Measurements from ENCODE around the gene ZWINT. TPM values are rescaled to one million over a fixed set of nuclear protein-coding genes. Genes with fewer than 3 reads are reported as not detected.
A peak's percentile ranks its signal among the peaks of the same experiment; 100 is the strongest.

Gene ZWINT, protein sequence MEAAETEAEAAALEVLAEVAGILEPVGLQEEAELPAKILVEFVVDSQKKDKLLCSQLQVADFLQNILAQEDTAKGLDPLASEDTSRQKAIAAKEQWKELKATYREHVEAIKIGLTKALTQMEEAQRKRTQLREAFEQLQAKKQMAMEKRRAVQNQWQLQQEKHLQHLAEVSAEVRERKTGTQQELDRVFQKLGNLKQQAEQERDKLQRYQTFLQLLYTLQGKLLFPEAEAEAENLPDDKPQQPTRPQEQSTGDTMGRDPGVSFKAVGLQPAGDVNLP
- total RNA-seq (1 to 10 TPM; 1.8 to 2.9 TPM), polyA plus RNA-seq (1 to 10 TPM in 1 of 2 donors, under 1 TPM in 1; 0.92 to 1.4 TPM)
- long read RNA-seq, donor 1, partial matches to known transcripts = 0 of 10 reads
- long read RNA-seq, donor 1, other reads (novel, unspliced or antisense) = 2 of 10 reads
- long read RNA-seq, donor 2, partial matches to known transcripts = 0 of 1 reads
- long read RNA-seq, donor 2, other reads (novel, unspliced or antisense) = 0 of 1 reads

DNA sequence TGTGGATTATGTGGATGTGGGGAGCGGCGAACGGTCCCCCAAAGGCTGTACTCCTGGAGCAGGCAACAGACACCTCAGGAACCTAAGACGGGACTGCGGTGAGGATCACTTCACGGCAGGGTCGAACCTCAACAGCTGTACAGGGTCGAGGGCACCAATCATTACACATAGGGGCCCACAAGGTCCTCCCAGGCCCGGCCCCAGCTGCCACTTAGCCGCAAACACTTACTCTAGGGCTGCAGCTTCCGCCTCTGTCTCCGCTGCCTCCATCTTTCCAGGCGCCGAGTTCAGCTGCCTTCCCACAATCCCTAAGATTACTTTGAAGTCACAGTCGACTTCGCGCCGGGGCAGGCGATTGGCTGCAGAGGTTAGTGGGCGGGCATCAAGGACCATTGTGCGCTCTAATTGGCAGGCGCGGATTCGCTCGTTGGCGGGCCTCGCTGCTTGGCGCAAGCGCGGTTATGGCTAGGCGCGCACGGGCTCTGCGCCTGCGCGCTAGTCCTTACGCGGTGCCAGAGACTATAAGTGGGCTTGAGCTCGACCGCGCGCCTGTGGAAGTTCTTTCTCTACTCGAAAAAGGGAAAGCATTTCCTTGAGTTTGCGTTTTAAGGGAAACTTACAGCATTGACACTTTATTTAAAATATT, at the start of gene ZWINT:
Gene ZWINT (minus strand): TSS at position 293 of the 646 bp plus-strand sequence. CDS start 23 bp downstream, at position 270.
- ATAC-seq (ENCODE audit: low FRiP score) = peak; percentile 99
- intact Hi-C loops (cut with DNase I) = no loop called here
- Histone ChIP-seq H3K4me3 (ENCODE audit: low read length in 2 of 2) (peak within 1 kb of the TSS; percentile 62 to 89), H3K4me1 (ENCODE audit: control insufficient read depth in 1 of 2, insufficient read depth in 2 of 2, low read length in 2 of 2) (no peaks in the 10 kb centered on the region), H3K27ac (ENCODE audit: low read depth in 1 of 2, low read length in 2 of 2) (no peak within 1 kb of the TSS), H3K36me3 (ENCODE audit: control insufficient read depth in 1 of 2, insufficient read depth in 2 of 2, low read length in 1 of 2) (no peaks in the 10 kb centered on the region), H3K9me3 (ENCODE audit: control insufficient read depth, low read length) (no peaks in the 10 kb centered on the region), H3K27me3 (ENCODE audit: control insufficient read depth in 1 of 2, insufficient read depth in 2 of 2, low read length in 1 of 2) (no peaks in the 10 kb centered on the region)
- peak; percentile 97 to 99 for DNase-seq
- 0% methylated on average over 44 of the region's 44 CpGs for WGBS, 2 donors

DNA sequence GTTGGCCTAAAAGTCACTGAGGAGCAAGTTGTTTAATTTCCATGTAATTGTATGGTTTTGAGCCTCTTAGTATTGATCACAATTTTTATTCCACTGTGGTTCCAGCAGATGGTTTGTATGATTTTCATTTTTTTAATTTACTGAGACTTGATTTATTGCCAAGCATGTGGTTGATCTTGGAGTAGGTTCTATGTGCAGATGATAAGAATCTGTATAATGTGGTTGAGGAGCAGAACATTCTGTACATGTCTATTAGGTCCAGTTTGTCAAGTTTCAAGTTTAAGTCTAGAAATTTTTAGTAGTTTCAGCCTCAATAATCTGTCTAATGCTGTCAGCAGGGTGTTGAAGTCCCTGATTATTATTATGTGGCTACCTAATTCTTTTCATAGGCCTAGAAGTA, 22.7 kb upstream of the ZWINT start:
- no peak for ATAC-seq (ENCODE audit: low FRiP score)
- H3K27ac ChIP-seq (ENCODE audit: low read depth in 1 of 2, low read length in 2 of 2) = no peak overlapping the region
- H3K27me3 ChIP-seq (ENCODE audit: control insufficient read depth in 1 of 2, insufficient read depth in 2 of 2, low read length in 1 of 2) = no peaks in the 10 kb centered on the region
- no peak for DNase-seq
- no peaks in the 10 kb centered on the region for H3K9me3 ChIP-seq (ENCODE audit: control insufficient read depth, low read length)
- intact Hi-C loops (cut with DNase I) = no loop called here
- H3K36me3 ChIP-seq (ENCODE audit: control insufficient read depth in 1 of 2, insufficient read depth in 2 of 2, low read length in 1 of 2) = no peaks in the 10 kb centered on the region
- no peaks in the 10 kb centered on the region for H3K4me1 ChIP-seq (ENCODE audit: control insufficient read depth in 1 of 2, insufficient read depth in 2 of 2, low read length in 2 of 2)
- H3K4me3 ChIP-seq (ENCODE audit: low read length in 2 of 2) = no peak overlapping the region

DNA sequence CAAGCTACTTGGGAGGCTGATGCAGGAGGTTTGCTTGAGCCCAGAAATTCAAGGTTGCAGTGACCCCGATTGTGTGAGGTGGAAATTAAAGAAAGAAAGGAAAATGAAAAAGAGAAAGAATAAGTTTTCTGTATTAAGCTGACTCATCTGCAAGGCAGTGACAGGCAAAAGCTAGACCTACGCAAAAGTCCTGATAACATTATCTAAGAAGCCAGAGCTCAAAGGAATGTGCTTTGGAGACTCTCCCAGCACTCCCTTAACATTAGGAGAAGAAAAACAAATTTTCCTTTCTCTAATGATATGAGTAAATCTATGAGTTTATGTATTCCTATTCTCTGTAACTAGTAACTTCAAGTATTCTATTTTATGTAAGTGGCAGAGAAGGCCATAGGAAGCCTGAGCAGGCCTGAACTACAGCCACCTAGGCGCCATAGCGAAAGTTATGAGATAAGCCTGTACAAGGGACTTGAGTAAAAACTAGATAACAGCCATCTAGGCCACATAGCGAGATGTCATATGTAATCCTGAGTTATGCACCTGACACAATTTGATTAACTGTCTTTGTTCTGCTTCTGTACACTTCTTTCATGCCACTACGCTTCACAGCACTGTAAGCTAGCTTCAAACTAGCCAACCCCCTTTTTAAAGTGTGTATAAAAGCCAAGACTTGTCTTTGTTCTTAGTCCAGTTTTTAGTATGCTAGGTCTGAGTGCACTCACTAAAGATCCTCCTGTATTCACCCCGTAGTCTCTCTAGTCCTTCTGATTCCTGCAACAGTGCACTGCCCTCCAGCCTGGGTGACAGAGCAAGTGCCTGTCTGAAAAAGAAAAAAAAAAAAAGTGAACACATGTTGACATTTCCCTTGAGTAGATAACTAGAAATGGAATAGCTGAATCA, 9.4 kb upstream of the ZWINT start:
- no peak overlapping the region for H3K4me3 ChIP-seq (ENCODE audit: low read length in 2 of 2)
- no peaks in the 10 kb centered on the region for H3K36me3 ChIP-seq (ENCODE audit: control insufficient read depth in 1 of 2, insufficient read depth in 2 of 2, low read length in 1 of 2)
- H3K9me3 ChIP-seq (ENCODE audit: control insufficient read depth, low read length) = peaks cover 7% of the 10 kb centered on the region
- DNase-seq (no peak), ATAC-seq (ENCODE audit: low FRiP score) (no peak)
- intact Hi-C loops (cut with DNase I) = no loop called here
- H3K27me3 ChIP-seq (ENCODE audit: control insufficient read depth in 1 of 2, insufficient read depth in 2 of 2, low read length in 1 of 2) = no peaks in the 10 kb centered on the region
- no peak overlapping the region for H3K27ac ChIP-seq (ENCODE audit: low read depth in 1 of 2, low read length in 2 of 2)
- no peaks in the 10 kb centered on the region for H3K4me1 ChIP-seq (ENCODE audit: control insufficient read depth in 1 of 2, insufficient read depth in 2 of 2, low read length in 2 of 2)
- WGBS, 2 donors = 86% methylated on average over 7 of the region's 7 CpGs

DNA sequence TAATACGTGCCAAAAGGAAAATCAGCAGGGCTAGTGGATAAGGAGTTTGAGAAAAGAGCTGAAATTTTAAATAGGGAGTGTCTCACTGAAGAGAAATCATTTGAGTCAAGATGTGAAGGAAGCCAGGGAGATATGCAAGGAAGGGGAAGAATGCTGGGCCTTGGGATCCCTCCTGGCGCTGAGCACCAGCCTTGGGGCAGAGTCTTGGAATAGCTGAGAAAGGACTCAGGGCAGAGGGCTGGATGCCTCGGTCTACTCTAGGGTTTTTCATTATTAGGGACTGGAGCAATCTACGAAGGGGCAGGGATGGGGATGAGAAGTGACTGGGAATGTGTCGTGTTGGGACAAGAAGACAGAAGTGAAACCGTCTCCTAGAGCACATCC, 484 bp downstream of the ZWINT start:
- H3K9me3 ChIP-seq (ENCODE audit: control insufficient read depth, low read length) = no peaks in the 10 kb centered on the region
- no peak overlapping the region for H3K27ac ChIP-seq (ENCODE audit: low read depth in 1 of 2, low read length in 2 of 2)
- DNase-seq = no peak
- no peaks in the 10 kb centered on the region for H3K36me3 ChIP-seq (ENCODE audit: control insufficient read depth in 1 of 2, insufficient read depth in 2 of 2, low read length in 1 of 2)
- intact Hi-C loops (cut with DNase I) = no loop called here
- ATAC-seq (ENCODE audit: low FRiP score) = no peak
- no peaks in the 10 kb centered on the region for H3K27me3 ChIP-seq (ENCODE audit: control insufficient read depth in 1 of 2, insufficient read depth in 2 of 2, low read length in 1 of 2)
- WGBS, 2 donors = 6 to 8% methylated on average over 6 of the region's 6 CpGs
- H3K4me3 ChIP-seq (ENCODE audit: low read length in 2 of 2) = peak overlapping the region in 1 of 2 donors; percentile 27
- H3K4me1 ChIP-seq (ENCODE audit: control insufficient read depth in 1 of 2, insufficient read depth in 2 of 2, low read length in 2 of 2) = no peaks in the 10 kb centered on the region

DNA sequence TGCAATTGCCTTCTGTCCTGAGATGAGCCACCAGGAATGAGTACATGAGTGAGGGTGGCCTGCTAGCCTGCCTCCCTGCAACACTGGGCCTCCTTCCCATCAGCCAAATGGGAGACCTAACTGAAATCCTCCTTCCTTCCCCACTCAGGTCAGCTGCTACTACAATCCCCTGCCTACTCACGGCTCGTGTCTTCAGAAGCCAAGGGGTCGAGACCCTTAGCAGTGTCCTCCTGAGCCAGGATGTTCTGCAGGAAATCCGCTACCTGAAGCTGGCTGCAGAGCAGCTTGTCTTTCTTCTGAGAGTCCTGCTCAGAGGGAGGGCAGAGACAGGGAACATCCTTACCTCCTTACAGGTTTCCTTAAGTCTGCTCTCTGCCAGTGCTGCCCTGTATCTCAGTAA, 1.2 kb downstream of the ZWINT start:
- 91 to 96% methylated on average over 4 of the region's 4 CpGs for WGBS, 2 donors
- no peak overlapping the region for H3K4me3 ChIP-seq (ENCODE audit: low read length in 2 of 2)
- H3K27ac ChIP-seq (ENCODE audit: low read depth in 1 of 2, low read length in 2 of 2) = no peak overlapping the region
- no peaks in the 10 kb centered on the region for H3K9me3 ChIP-seq (ENCODE audit: control insufficient read depth, low read length)
- DNase-seq (no peak), ATAC-seq (ENCODE audit: low FRiP score) (no peak)
- no peaks in the 10 kb centered on the region for H3K36me3 ChIP-seq (ENCODE audit: control insufficient read depth in 1 of 2, insufficient read depth in 2 of 2, low read length in 1 of 2)
- no peaks in the 10 kb centered on the region for H3K4me1 ChIP-seq (ENCODE audit: control insufficient read depth in 1 of 2, insufficient read depth in 2 of 2, low read length in 2 of 2)
- H3K27me3 ChIP-seq (ENCODE audit: control insufficient read depth in 1 of 2, insufficient read depth in 2 of 2, low read length in 1 of 2) = no peaks in the 10 kb centered on the region
- intact Hi-C loops (cut with DNase I) = no loop called here

DNA sequence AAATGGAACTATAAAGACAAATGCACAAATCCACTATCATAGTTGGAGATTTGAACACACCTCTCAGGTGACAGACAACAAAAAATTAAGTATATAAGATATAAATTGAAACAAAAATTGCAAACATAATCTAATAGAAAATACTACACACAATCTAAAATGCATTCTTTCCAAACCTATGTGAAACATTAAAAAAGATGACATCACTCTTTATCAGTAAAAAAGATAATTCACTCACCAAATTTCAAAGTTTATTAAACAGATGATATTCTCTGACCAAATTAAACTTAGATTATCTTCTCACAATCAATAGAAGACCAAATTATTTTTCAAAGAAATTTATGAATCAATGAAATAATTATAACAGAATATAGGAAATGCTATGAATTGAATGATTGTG, 4.0 kb downstream of the ZWINT start:
- intact Hi-C loops (cut with DNase I) = no loop called here
- no peaks in the 10 kb centered on the region for H3K9me3 ChIP-seq (ENCODE audit: control insufficient read depth, low read length)

DNA sequence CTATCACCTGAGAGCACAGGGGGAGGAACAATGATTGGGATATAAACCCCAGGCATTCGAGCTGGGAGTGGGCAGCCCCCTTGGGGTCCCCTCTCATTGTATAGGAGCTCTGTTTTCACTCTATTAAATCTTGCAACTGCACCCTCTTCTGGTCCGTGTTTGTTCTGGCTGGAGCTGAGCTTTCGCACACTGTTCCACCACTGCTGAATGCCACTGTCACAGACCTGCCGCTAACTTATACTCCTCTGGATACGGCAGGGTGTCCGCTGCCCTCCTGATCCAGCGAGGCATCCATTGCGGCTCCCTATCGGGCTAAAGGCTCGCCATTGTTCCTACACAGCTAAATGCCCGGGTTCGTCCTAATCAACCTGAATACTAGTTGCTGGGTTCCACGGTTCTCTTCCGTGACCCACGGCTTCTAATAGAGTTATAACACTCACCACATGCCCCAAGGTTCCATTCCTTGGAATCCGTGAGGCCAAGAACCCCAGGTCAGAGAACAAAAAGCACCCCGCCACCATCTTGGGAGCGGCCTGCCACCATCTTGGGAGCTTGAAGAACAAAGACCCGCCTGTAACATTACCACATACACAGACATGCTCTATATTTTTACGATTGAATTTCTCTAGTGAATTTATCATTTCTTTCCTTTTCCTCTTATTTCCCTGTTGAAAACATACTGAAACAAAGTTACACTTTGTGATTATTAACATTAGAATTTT, 9.0 kb downstream of the ZWINT start:
- no peaks in the 10 kb centered on the region for H3K4me1 ChIP-seq (ENCODE audit: control insufficient read depth in 1 of 2, insufficient read depth in 2 of 2, low read length in 2 of 2)
- no peaks in the 10 kb centered on the region for H3K9me3 ChIP-seq (ENCODE audit: control insufficient read depth, low read length)
- intact Hi-C loops (cut with DNase I) = no loop called here
- 95 to 96% methylated on average over 20 of the region's 20 CpGs for whole genome bisulfite sequencing, 2 donors
- H3K27ac ChIP-seq (ENCODE audit: low read depth in 1 of 2, low read length in 2 of 2) = no peak overlapping the region
- ATAC-seq (ENCODE audit: low FRiP score) = no peak
- no peaks in the 10 kb centered on the region for H3K27me3 ChIP-seq (ENCODE audit: control insufficient read depth in 1 of 2, insufficient read depth in 2 of 2, low read length in 1 of 2)
- no peak overlapping the region for H3K4me3 ChIP-seq (ENCODE audit: low read length in 2 of 2)
- H3K36me3 ChIP-seq (ENCODE audit: control insufficient read depth in 1 of 2, insufficient read depth in 2 of 2, low read length in 1 of 2) = no peaks in the 10 kb centered on the region
- no peak for DNase-seq

More for the DNA sequence above, 4.0 kb downstream of the ZWINT start:
- DNase-seq (no peak), ATAC-seq (ENCODE audit: low FRiP score) (no peak)
- no peaks in the 10 kb centered on the region for H3K4me1 ChIP-seq (ENCODE audit: control insufficient read depth in 1 of 2, insufficient read depth in 2 of 2, low read length in 2 of 2)
- no peaks in the 10 kb centered on the region for H3K27me3 ChIP-seq (ENCODE audit: control insufficient read depth in 1 of 2, insufficient read depth in 2 of 2, low read length in 1 of 2)
- H3K36me3 ChIP-seq (ENCODE audit: control insufficient read depth in 1 of 2, insufficient read depth in 2 of 2, low read length in 1 of 2) = no peaks in the 10 kb centered on the region
- H3K4me3 ChIP-seq (ENCODE audit: low read length in 2 of 2) = no peak overlapping the region
- no peak overlapping the region for H3K27ac ChIP-seq (ENCODE audit: low read depth in 1 of 2, low read length in 2 of 2)

DNA sequence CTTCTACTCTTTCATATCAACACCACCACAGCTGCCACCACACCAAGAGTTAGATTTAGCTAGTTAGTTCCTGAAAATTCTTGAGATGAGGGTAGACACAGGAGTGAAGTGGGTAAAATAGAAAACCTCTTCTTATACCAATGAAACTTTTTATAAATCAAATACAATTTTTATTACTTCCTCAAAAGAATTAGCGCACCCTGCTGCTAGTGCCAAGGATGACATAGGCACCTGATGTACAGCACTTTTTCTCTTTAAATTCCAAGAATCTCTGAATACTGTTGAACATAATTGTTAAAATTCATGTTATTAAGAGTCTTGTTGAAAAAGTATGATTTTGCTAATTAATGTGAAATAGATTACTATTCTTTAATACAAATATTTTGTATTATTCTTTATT, 11.4 kb downstream of the ZWINT start:
- no peak for ATAC-seq (ENCODE audit: low FRiP score)
- H3K36me3 ChIP-seq (ENCODE audit: control insufficient read depth in 1 of 2, insufficient read depth in 2 of 2, low read length in 1 of 2) = no peaks in the 10 kb centered on the region
- no peaks in the 10 kb centered on the region for H3K9me3 ChIP-seq (ENCODE audit: control insufficient read depth, low read length)
- intact Hi-C loops (cut with DNase I) = no loop called here
- no peak overlapping the region for H3K27ac ChIP-seq (ENCODE audit: low read depth in 1 of 2, low read length in 2 of 2)
- no peak for DNase-seq
- 82 to 88% methylated on average over 1 of the region's 1 CpG for WGBS, 2 donors
- no peaks in the 10 kb centered on the region for H3K4me1 ChIP-seq (ENCODE audit: control insufficient read depth in 1 of 2, insufficient read depth in 2 of 2, low read length in 2 of 2)
- H3K4me3 ChIP-seq (ENCODE audit: low read length in 2 of 2) = no peak overlapping the region
- no peaks in the 10 kb centered on the region for H3K27me3 ChIP-seq (ENCODE audit: control insufficient read depth in 1 of 2, insufficient read depth in 2 of 2, low read length in 1 of 2)
